Cardiac fibroblast (primary cell): ENCODE data around the gene TMX4.
A peak's percentile ranks its signal among the peaks of the same experiment; 100 is the strongest.

Experiments
- DNase-seq, 2 donors: peaks; one replicate each; pipeline versions ENCODE4 v3.0.0 to v3.0.0-alpha.2; 2010; ENCODE audit warnings: low read depth in 2 of 2
- H3K4me3 ChIP-seq, 2 donors: replicated peaks in 1 of 2; 1 replicate in 1 of 2; 2 replicates in 1 of 2; pipeline ENCODE4 v1.5.1; 2011; ENCODE audit warnings: low read depth in 2 of 2, low read length in 2 of 2, mild to moderate bottlenecking in 2 of 2, moderate library complexity in 1 of 2
- CTCF ChIP-seq: IDR thresholded peaks from one replicate; pipeline ENCODE4 v1.5.1; 2011; ENCODE audit warnings: low read depth, mild to moderate bottlenecking, low read length, inconsistent platforms

Gene TMX4

DNA sequence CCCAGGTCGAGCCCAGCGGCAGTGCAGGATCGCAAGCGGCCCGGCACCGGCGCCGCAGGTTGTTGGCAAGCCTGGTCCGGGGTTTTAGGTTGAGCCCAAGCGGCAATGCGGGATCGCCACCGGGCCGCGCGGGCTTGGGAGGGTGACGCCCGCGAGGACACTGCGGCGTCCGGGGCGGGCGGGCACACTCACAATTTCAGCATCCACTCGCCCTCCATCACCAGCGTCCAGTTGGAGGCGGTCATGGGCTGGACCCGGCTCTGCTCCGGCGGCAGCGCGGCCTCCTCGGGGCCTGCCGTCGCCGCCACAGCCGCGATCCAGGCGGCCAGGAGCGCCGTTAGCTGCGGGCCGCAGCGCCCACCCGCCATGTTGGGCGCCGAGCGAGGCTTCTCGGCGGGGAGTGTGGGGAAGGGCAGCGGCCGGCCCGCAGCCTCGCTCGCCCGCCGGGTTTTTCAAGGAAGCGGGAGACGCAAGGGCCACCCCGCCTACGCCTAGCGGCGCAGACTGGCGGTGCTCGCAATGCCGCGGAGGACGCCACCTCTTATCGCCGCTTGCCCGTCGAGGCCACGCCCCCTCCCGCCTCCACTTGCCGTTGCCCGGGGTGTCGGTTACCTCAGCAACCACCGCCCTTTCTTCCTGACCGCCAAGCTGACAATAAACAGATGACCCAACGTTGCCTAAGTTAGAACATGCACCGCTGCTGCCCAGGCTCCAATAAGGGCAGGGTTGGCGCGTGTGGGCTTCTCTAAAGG is at the start of gene TMX4:
Gene TMX4, minus strand, starts transcription at position 516 of the 752 bp plus-strand sequence. Its CDS starts 148 bp downstream, at position 368.
- DNase-seq, result peak; percentile 97 to 99
- H3K4me3 ChIP-seq, result peak within 1 kb of the TSS; percentile 62 to 81
- TF ChIP-seq CTCF, result peak; percentile 22

DNA sequence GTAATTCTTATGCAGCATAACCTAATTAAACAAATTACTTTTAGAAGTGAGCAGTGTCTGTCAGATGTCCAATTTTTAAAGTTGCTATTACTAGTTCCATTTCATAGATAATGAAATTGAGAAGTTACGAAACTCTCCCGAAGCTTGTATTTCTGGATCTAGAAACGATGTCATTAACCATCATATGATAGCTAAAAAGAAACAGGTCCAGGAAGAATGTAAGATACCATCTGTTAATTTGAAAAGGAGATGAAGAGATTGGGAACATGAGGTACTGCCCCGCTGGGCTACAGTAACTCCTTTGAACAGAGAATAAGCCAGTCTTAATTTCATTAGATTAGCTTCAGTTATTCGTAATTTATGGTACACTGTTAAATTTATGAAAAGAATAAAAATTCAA is 47.5 kb upstream of the TMX4 start:
- DNase-seq, result no peak
- no peak for TF ChIP-seq CTCF
- H3K4me3 ChIP-seq, result no peak overlapping the region

DNA sequence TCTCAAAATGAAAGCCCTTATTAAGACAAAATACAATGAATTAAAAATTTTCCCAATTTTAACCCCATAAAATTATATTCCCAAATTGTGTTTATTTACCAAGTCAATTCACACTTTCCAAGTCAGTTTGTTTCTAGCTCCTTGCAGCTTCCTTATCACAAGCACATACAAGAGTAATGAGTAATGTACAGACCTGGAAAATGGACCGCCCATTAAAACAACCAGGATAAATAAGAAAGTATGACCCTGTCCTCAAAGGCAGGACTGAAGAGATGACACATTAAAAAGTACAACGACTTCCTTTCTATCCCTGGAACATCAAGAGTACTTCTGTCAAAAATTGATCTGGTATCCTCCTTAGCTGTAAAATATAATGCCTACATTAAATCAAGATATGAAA is 47.1 kb upstream of the TMX4 start:
- DNase-seq, result peak; percentile 30 to 48
- TF ChIP-seq CTCF, result no peak
- no peak overlapping the region for H3K4me3 ChIP-seq

DNA sequence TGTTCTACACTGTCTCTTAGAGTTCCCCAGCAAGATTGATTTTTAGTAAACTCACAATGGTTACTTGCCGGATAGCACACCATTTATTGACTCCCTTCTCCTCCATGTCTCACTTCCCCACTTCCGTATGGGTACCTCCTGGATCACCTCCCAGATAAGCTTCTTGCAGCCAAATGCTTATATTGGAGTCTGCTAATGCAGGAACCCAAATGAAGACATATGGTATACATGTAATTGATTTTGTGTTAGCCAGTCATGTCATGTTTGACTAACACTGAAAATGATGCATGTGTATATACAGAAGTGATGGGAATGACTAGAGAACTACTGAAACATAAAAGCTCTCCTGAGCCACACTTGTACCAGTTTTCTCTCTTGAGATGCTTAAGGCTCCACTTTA is 46.1 kb upstream of the TMX4 start:
- no peak for DNase-seq
- no peak for TF ChIP-seq CTCF
- H3K4me3 ChIP-seq, result no peak overlapping the region

DNA sequence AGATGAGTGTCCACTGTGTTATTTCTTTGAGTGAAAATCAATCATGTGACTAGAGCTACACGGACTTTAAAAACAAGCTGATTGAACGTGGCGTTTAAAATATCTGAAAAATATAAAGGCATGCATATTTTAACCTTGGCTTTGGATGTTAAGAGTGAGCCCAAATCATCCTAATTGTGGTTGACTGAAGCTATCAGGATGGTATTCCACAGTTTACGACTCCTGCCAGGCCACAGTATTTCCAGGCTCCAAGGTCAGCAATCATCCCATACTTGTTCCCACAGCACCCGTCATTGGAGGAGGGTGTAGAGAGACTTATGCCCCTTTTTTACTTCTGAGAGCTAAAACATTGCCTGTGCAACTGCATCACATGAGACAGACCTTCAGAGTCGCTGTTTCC is 43.2 kb upstream of the TMX4 start:
- DNase-seq, result no peak
- H3K4me3 ChIP-seq, result no peak overlapping the region
- no peak for TF ChIP-seq CTCF

GRCh38 chr20:8061861-8062518 is 42.4 kb upstream of the TMX4 start:
- DNase-seq, result no peak
- no peak for TF ChIP-seq CTCF
- H3K4me3 ChIP-seq, result no peak overlapping the region

GRCh38 chr20:8060977-8061376 is 41.4 kb upstream of the TMX4 start:
- H3K4me3 ChIP-seq, result no peak overlapping the region
- no peak for TF ChIP-seq CTCF

More at GRCh38 chr20:8060977-8061376, 41.4 kb upstream of the TMX4 start:
- DNase-seq, result no peak
